Cortex of kidney (tissue), 1 donor: Measurements from ENCODE around the gene LRRC27.
"Not testable (repeated sequence)": the region's sequence is repeated elsewhere in the genome, so short reads cannot be mapped to it uniquely, and the experiment has no call there.

ENCODE experiments used
- DNase-seq: peaks from one replicate; lab custom pipeline; 2025; lab: John Stamatoyannopoulos, UW

Gene LRRC27

DNA sequence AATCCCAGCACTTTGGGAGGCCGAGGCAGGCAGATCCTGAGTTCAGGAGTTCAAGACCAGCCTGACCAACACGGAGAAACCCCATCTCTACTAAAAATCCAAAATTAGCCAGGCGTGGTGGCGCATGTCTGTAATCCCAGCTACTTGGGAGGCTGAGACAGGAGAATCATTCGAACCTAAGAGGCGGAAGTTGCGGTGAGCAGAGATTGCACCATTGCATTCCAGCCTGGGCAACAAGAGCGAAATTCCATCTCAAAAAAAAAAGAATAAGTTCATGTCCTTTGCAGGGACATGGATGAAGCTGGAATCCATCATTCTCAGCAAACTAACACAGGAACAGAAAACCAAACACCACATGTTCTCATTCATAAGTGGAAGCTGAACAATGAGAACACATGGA lies 17.1 kb upstream of the LRRC27 start:
- not testable (repeated sequence) for DNase-seq

DNA sequence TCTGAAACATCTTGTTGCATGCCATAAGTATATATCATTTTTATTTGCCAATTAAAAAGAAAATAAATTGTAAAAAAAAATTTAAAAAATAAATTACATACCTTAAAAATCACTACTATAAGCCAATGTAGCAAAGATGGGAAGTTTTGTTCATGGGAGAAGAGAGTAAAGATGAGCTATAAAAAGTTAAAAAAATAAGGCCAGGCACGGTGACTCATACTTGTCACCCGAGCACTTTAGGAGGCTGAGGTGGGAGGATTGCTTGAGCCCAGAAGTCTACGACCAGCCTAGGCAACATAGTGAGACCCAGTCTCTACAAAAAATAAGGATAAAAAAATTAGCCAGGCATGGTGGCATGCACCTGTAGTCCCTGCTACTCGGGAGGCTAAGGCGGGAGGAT lies 15.9 kb upstream of the LRRC27 start:
- no peak for DNase-seq

DNA sequence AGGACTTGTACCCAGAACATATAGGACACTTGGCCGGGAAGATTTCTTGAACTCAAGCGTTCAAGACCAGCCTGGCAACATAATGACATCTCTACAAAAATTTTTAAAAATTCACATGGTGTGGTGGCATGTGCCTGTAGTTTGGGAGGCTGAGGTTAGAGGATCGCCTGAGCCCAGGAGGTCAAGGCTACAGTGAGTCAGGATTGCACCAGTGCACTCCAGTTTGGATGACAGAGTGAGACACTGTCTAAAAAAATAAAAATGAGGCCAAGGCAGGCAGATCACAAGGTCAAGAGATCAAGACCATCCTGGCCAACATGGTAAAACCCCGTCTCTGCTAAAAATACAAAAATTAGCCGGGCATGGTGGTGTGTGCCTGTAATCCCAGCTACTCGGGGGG lies 14.5 kb upstream of the LRRC27 start:
- not testable (repeated sequence) for DNase-seq

DNA sequence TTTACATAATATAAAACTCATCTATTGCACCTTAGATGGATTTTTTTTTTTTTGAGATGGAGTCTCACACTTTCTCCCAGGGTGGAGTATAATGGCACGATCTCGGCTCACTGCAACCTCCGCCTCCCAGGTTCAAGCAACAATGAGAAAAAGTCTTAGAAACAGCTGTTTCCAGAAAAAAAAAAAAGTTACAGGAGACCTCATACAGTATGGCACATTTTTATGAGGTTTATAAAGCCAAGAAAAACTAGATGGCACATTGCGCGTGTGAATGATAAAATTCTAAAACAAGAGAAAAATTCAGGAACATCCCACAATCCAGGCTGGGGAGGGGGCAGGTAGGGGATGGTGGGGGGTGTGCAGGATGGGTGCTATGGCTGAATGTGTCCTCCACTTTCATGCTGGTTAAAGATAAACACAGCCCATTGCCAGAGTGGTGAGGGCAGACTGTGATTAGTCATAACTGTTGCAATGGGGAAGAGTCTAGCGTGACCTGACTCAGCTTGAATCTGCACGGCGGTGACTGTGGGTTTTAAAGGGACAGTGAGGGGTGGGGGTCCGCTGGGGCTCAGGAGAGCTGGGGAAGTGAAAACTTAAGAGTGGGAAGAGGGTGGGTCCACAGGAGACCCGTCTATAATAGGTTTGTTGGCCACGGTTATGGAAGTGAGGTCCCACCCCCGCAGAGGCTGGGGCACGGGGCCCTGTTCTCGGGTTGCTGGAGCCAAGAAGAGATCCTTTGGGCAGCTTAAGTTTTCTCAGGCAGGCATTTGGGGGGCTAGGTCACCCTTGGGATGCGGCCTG lies 11.9 kb upstream of the LRRC27 start:
- DNase-seq = no peak

DNA sequence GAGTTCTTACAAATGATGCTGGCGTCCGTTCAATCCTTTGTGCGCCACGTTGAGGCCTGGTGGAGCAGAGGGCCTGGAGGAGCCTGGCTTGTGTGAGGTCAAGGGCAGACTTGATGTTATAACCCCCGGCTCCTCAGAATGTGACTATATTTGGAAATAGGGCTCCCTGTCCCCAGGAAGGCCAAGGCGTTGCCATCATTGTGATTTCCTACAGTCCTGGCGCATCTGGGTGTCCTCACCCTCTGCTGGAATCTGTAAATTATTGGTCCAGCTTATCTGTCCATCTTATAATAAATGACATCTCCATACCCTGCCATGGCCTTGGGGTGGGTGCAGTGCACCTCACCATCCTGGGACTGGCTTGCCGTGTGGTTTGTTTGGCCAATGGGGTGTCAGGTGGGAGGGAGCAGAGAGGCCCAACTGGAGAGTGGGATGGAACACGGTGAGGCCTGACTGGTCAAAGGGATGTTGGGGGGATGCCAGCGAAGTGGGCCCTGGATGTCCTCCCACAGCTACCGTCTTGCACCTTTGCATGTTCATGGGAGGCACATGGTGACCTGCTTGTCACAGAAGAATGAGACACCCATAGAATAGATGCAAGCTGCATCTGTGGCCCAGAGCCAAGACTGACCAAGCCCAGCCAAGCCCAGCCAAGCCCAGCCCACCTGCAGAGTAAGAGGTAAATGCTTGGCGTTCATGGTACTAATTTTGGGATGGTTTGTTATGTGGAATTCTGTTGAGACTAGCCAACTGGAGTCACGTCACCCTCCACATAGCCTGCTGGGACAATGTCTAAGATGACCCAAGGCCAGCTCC lies 11.1 kb upstream of the LRRC27 start:
- no peak for DNase-seq

DNA sequence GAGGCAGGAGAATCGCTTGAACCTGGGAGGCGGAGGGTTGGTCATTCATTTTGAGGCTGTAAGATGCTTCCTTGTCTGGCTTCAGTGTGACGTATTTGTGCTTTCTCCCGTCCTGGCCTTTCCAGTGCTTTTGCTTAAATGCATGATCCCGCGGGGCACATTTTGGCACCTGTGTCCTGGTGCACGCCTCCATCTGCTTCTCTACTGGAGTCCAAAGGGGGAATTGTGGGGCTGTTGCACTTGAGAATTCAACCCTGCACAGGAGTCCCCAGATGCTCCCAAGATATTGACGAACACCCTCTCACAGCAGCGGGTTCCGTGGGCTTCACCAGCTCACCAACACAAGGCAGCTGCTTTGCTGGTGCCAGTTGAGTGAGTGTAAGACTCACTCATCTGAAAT lies 10.3 kb upstream of the LRRC27 start:
- DNase-seq = no peak

DNA sequence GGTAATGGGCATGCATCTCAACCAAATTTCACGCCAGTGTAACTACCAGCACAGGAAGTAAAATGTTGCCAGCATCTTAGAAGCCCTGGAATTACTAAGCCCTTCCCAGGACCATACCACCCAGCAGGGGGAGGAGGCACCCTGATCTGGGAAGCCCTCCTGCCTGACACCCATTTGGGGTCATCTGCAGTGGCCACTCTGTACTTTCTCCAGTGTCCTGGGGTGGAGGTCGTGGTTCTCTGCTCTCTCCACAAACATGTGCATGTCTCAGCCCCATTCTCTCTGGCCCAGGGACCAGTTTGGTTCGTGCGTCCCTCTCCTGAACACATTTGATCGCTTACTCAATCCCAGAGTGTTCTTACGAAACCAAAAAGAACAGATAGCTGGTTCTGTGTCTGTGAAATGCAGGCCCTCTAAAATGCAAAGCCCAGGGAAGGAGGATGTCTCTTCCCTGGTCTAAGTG lies 9.4 kb upstream of the LRRC27 start:
- DNase-seq = no peak

DNA sequence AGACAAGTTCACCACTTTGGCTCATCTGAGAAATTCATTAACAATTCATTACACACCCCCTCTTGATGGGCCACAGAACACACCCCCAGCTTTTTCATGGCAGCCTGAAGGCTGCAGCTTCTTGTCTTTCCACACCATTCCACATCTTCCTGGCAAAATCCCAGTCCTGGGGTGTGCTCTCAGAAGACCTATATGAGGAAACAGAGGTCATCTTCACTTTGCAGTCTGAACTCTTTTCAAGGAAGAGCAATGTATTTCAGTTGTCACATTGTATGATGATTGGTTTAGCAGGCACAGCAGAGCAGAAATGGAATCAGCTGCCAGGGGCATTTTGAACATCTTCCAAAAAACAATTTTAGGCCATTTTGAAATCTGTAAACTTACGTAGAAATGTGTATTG lies 7.8 kb upstream of the LRRC27 start:
- no peak for DNase-seq

DNA sequence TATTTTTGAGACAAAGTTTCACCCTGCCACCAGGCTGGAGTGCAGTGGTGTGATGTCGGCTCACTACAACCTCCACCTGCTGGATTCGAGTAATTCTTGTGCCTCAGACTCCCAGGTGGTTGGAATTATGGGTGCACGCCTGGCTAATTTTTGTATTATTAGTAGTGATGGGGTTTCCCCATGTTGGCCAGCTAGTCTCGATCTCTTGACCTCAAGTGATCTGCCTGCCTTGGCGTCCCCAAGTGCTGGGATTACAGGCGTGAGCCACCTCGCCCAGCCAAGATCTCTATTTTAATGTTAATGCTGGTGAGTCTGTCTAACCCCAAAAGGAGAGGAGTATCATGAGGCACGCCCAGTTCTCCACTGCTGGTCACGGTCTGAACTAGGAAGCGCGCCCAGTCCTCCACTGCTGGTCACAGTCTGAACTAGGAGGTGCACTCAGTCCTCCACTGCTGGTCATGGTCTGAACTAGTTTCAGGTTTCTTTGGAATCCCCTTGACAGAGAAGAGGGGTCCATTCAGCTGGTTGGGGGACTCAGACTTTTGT lies 5.6 kb upstream of the LRRC27 start:
- no peak for DNase-seq

DNA sequence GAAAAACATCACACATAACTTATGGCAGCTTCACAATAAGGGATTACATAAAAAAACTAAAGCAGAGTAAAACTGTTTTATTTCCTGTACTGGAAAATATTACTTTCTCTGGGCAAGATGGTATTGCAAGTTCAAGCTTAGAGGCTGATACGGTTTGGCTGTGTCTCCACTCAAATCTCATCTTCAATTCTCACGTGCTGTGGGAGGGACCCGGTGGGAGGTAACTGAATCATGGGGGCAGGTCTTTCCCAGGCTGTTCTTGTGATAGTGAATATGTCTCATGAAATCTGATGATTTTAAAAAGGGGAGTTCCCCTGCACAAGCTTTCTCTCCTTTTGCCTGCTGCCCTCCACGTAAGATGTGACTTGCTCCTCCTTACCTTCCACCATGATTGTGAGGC lies 5.1 kb upstream of the LRRC27 start:
- DNase-seq = no peak

DNA sequence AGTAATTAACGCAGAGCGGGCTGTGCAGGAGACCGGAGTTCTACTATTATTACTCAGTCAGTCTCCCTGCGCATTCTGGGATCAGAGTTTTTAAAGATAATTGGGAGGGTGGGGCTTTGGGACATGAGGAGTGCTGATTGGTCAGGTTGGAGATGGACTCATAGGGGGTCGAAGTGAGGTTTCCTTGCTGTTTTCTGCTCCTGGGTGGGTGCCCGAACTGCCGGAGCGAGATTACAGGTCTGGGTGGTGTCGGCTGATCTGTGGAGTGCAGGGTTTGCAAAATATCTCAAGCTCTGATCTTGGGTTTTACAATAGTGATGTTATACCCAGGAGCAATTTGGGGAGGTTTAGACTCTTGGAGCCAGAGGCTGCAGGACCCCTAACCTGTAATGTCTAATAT lies 3.9 kb upstream of the LRRC27 start:
- DNase-seq = no peak

DNA sequence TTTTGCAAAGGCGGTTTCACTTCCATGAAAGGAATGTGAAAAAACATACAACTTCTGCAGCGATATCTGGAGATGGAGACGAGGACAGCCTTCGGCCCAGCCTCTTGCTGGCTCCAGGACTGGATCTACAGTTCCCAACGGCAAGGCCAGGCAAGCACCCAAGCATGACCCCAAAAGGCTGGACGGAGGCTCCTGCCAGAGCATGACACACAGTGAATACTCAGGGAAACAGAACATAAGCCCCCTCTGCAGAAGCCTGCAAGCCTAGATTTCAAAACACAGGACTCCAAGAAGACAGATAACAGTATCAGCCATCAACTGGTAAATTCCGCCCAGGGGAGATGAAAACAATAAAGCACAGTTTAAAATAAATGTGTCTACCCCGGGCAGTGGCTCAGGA lies 3.3 kb upstream of the LRRC27 start:
- DNase-seq = no peak

DNA sequence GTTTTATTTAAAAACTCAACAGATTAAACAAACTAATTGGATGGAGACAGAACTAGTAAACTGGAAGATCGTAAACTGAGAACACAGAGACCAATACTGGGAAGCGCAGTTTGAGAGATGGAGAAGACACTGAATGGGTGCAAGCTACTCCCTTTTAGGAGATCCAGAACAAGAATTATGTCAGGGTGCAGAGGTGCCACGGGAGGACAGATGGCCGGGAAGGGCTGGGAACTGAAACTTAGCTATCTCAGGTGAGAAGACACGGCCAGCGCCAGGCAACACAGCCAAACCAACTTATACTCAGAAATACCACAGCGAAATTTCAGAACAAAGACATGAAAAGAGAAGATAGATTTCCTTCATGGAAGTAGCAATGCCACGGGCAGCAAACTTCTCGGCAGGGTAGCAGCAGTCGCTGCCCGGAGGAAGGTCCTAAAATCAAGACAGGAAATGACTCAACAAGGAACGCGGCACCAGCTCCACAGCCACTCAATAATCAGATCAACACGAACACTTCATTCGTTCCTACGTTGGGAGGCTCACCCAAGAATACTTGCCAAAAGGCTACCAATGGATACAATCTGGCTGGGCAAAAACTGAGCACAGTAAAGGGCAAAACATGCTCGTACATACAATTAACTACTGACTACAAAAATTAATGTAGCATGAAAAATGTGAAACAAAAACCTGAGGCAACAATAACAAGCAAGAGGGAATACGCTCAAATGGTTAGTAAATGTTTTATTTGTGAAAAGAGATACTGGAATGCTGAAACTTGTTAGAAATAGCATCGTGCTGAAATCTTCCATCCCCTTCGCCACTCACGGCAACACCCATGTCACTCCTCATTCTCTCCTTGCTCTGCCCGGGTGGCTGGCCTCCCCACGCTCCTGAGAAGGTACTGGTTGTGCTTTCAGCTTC lies 2.2 kb upstream of the LRRC27 start:
- DNase-seq = no peak

DNA sequence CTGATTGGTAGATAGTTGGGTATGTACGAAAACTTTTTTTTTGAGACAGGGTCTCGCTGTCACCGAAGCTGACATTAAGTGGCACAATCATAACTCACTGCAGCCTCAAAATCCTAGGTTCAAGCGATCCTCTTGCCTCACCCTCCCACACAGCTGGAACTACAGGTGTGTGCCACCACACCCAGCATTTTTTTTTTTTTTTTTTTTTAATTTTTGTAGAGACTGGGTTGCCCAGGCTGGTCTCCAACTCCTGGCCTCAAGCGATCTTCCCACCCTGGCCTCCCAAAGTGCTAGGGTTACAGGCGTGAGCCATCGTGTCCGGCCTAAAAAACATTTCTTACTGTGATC lies 1.5 kb upstream of the LRRC27 start:
- DNase-seq = no peak

DNA sequence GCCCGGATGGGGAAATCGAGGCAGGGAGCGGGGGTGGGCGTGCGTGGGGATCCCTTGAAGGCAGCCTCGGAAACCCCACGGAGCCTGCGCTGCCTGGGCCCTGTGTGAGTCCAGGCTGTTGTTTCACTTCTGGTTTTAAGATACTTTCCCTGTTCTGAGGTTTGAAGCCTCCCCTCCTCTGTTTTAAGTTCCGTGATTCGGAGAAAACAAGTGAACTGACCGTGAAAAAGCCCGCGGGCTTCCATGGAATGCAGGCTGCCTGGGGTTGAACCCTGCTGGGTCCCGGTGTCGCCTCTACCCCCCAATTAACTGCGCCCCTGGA lies 401 bp downstream of the LRRC27 start:
- DNase-seq = no peak

DNA sequence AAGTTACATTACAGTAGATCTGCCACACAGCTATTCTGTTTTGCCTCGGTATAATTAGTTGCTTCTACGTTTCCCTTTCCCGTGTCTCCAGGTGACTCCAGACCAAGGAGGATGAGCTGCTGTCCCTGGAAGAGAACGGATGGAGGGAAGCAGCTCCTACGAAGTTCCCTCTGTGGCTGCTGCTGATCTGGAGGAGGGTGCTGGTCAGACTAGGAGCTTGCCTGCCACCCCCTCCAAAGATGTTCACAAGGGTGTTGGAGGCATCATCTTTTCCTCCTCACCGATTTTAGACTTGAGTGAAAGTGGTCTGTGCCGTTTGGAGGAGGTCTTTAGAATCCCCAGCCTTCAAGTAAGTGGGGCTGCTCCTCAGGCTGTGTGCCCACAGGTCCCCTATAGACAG lies 1.4 kb downstream of the LRRC27 start:
- no peak for DNase-seq

DNA sequence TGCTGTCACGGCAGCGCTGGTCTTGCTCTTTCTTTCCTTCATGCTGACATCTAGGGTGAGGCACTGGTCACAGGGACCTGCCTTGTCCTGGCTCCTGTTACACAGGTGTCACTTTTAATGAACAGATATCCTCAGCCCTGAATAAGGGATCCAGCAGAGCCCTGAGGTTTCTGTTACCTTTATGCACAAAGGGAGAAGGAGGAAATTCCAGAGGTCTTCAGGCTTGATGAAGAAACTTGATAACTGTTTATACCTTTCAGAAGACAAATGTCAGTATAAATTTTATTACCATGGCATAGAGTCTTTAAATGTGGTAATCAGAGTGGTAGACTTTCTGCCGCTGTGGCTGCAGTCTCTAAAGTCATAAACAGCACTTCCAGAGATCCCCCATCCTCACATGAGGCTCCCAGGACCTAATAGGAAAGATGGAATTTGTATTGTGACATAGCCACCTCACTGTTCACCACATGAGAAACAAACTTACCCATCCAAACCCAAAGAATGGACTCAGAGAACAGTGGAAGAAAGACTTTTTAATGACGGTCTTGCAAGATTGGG lies 2.7 kb downstream of the LRRC27 start:
- no peak for DNase-seq

DNA sequence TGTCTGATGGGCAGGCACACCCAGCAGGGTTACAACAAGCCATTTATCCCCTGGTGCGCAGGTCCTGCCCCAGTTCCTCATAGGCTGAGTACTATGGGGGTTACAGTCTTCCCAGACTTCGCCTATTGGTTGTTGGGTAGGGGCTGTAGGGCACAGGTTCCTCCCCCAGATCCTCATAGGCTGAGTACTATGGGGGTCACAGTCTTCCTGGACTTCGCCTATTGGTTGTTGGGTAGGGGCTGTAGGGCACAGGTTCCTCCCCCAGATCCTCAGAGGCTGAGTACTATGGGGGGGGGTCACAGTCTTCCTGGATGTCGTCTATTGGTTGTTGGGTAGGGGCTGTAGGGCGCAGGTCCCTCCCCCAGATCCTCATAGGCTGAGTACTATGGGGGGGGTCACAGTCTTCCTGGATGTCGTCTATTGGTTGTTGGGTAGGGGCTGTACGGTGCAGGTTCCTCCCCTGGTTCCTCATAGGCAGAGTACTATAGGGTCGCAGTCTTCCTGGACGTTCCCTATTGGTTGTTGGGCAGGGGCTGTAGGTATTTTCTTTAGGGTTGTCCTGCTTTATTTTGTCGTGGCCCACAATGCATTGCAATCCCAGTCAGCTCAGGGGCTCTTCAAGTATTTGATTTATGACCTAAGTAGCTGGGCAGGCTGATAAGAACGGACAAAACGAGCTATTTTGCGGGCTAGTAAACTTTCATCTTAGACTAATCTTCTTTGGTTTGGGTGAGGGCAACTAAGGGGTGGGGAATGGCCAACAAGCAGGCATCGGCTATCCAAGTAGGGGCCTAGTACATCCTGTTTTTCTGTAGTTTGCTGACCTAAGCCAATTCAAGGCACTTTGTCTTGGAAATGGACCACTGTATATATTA lies 3.4 kb downstream of the LRRC27 start:
- no peak for DNase-seq

DNA sequence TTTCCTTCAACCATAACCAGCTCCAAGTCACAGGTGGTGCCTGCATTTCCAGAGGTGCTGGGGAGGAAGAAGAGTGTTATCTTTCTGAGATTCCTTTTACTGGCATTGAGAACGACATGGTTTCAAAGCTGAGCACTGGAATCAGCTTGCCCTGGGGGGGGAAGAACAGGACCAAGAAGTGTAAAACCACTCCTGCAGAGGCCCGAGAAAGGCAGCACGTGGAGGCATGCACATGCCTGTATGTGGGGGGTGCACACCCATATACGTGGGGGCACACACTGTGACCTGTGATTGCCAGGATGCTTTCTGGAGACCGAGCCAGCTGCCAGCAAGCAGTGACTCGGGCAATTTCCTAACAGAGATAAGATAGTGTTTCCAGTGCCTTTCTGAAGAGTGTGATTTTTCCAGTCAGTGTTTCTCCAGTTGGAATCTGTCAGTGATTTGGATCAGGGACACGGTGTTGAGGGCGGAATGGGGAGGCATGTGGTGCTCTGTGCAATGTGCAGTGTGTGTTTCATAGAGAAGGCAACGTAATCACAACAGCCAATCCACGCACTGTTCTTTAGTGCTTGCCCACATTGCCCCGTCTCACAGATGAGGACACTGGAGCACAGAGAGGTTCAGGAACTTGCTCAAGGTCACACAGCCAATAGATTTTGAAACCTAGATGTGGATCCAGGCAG lies 4.2 kb downstream of the LRRC27 start:
- no peak for DNase-seq

DNA sequence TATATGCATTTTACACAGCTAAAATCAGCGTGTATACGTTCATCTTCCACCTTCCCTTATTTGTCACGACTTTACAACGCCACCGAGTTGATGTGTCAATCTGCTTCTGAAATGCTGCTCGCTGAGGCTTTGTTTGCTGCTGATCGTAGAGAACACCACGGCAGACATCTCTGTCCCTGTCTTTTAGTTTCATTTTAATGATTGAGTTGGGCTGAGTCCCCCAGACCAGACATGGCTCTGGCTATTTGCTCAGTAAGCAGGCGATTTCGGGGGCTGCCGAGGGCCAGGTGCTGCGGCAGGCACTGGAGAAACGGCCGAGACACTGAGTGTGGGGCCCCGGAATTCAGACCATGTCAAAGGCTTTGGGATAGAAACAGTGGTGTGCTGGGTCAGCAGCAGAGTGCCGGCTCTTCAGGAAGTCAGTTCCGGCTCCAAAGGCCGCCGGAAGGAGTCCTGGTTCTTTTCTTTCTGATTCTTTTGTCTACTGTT lies 5.0 kb downstream of the LRRC27 start:
- DNase-seq = no peak
